Measurements from ENCODE around the gene COL25A1.
"Not testable (repeated sequence)": the region's sequence is repeated elsewhere in the genome, so short reads cannot be mapped to it uniquely, and the experiment has no call there.

The COL25A1 gene

DNA sequence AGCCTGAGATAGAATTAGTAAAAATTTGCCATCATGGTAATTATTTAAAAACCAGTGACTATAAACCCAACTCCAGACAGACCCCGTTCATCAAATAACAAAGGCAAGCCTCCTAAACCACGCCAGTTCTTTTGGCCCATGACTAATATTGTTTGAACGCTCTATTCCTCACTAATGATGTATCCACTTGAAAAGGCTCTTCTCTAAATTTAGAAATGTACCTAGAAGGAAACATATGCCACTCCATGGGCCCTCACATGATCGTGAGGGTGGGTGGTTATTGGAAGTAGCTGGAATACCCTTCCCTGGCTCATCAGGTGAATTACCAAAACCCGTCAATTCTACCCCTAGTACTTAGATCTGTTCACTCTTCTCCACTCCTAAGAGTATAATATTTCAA is 249.2 kb downstream of the COL25A1 start:
- no peak for DNase-seq

GRCh38 chr4:109052821-109053220 is 249.6 kb downstream of the COL25A1 start:
- no peak for DNase-seq

- no peak for DNase-seq
Observed at GRCh38 chr4:109051054-109051453, 251.4 kb downstream of the COL25A1 start.

- DNase-seq, result no peak
Observed at GRCh38 chr4:109049926-109050325, 252.5 kb downstream of the COL25A1 start.

GRCh38 chr4:109046471-109047201 is 255.8 kb downstream of the COL25A1 start:
- DNase-seq, result no peak

DNA sequence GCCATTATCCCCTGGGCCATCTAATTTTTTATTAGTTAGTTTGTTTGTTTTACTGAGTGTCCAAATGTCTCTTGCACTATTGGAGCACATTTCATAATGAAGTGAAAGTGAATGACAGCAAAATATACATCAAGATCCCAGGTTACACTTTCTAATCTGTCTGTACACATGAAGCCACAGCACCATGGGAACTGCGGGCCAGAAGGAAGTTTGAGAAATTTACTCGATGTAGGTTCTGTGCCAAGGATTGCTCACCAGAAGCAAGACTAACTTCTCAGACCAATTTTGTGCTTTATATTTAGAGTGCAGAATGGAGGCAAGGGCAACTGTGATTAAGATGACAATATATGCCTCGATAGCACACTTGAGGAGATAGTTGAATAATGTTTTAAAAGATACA is 258.0 kb downstream of the COL25A1 start:
- DNase-seq, result no peak

- DNase-seq, result no peak
Observed at GRCh38 chr4:109043286-109043685, 259.2 kb downstream of the COL25A1 start.

- DNase-seq, result no peak
Observed at GRCh38 chr4:109041463-109042360, 260.7 kb downstream of the COL25A1 start.

GRCh38 chr4:109040441-109040840 is 262.0 kb downstream of the COL25A1 start:
- DNase-seq, result no peak

- DNase-seq, result no peak
Observed at GRCh38 chr4:109037026-109037425, 265.4 kb downstream of the COL25A1 start.

- DNase-seq, result no peak
Observed at GRCh38 chr4:109033993-109034392, 268.5 kb downstream of the COL25A1 start.

DNA sequence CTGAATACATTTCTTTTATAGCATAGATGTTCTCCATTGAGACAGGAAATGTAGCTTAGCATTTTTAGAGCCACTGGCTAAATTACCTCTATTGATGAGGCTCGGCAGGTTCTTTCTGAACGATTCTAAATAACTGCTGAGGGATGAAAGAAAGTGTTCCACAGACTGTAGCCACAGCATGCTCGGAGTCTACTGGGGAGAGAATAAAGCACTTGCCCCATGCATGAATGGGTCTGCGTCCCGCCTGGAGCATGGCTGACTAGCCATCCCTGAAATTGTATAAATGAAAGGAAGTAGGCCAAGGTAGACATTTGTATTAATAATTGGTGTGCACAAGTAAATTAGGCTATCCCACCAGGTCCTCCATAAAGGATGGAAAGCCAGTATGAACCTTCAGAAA is 269.8 kb downstream of the COL25A1 start:
- no peak for DNase-seq

DNA sequence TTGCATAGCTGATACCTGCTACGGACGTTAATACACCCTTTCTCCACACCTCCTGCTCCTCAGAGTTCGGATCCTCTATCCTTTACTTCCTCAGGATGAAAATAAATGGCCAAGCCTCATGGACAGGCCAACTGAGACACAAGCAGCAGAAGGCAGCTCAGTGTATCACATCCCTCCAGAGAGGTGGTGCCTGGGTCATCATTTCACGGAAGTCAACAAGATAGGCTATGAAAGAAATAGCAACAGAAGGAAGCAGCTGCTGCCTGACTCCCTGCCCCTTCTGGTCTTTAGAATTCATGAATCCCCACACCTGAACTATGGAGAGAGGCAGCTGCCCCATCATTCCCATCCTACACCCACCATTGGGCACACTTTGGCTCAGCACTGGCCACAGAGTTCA is 272.5 kb downstream of the COL25A1 start:
- DNase-seq, result no peak

- no peak for DNase-seq
Observed at GRCh38 chr4:109027016-109027500, 275.4 kb downstream of the COL25A1 start.

DNA sequence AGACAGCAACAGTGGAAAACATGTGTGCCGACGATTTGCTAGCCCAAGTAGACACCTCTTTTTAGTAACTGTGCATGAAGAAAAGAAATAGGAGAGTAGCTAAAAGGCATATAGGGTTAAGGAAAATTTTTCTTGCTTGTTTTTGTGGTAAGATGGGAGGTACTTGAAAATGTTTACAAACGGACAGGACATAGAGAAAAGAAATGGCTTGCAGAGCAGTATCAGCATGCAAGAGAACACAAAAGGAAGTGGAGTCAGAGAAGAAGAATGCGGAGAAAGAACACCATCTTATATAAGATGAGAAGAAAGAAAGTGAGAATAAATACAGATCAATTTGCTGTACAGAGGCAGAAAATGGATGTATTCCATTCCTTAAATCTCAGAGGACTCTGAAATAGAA is 275.9 kb downstream of the COL25A1 start:
- no peak for DNase-seq

GRCh38 chr4:109025471-109026076 is 276.9 kb downstream of the COL25A1 start:
- DNase-seq, result no peak

- no peak for DNase-seq
Observed at GRCh38 chr4:109022961-109023360, 279.5 kb downstream of the COL25A1 start.

GRCh38 chr4:109021630-109022029 is 280.8 kb downstream of the COL25A1 start:
- not testable (repeated sequence) for DNase-seq

DNA sequence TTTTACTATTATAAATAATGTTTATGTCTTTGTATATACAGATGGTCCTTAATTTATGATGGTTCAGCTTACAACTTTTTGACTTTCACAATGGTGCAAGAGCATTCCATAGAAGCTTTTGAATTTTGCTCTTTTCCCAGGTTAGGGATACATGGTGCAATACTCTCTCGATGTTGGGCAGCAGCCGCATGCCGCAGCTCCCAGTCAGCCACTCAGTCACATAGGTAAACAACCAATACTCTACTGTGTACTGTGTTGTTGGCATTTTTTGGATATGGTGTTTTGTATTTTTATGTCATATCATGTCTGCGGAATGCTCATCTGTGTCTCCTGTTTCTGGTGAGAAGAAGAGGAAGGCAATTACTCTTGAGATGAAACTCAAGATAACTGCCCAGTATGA is 281.6 kb downstream of the COL25A1 start:
- DNase-seq, result no peak

GRCh38 chr4:109016200-109016599 is 286.3 kb downstream of the COL25A1 start:
- DNase-seq, result no peak

DNA sequence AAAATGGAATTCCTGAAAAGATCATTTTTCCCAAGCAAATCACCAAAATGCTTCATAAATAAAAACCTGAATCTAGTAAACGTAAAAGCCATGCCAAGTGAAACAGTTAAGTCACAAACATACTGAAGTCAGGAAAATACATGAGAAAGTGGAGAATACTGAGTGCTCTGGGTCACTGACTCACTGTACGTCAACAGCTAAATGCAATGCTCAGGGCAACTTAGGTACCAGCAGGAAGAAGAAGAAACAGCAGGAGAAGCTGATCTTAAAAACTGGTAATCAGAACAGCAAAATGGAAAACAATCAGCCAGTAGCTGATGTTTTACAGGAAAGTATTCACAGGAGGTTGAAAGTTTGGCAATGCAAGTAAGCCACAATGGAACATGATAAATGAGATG is 287.0 kb downstream of the COL25A1 start:
- DNase-seq, result no peak
